ENCODE results near the gene CHST6. TPM values are rescaled to one million over a fixed set of nuclear protein-coding genes. Genes with fewer than 3 reads are reported as not detected.
A peak's percentile ranks its signal among the peaks of the same experiment; 100 is the strongest.

Gene CHST6
- total and polyA plus RNA-seq, 2 of the 8 experiments (the other 6 are each of a cell fraction or from before 2014, with no cell fraction given): 18.2 to 25.4 TPM

GRCh38 chr16:75432828-75433731 is 62.2 kb downstream of the CHST6 start, which contains the start of gene CFDP1 (continued):
- no peak for TF ChIP-seq EZH2 (IDR thresholded peaks at IDR 0.05; ENCODE audit: low read depth, low read length, severe bottlenecking)
- no peak for TF ChIP-seq JUND (IDR thresholded peaks at IDR 0.05; ENCODE audit: low read length)
- no peak for TF ChIP-seq JUN (IDR thresholded peaks at IDR 0.05; ENCODE audit: low read depth, low read length)
- no peak for TF ChIP-seq SRF (IDR thresholded peaks at IDR 0.05; ENCODE audit: low read depth, low read length)
- TF ChIP-seq TAF1 (IDR thresholded peaks at IDR 0.05; ENCODE audit: low read depth, low read length): peak; percentile 60
- peak; percentile 99 for TF ChIP-seq E2F6 (IDR thresholded peaks at IDR 0.05)
- TF ChIP-seq BRCA1 (IDR thresholded peaks at IDR 0.05; ENCODE audit: low read depth, low read length): no peak
- 0 out of 3 replicates have a peak, but pooled peaks of 1 of the 2 experiments have one; percentile 55 for TF ChIP-seq EP300 (IDR thresholded peaks at IDR 0.05; ENCODE audit: borderline replicate concordance in 1 of 2, low read depth in 2 of 2, low read length in 2 of 2)
- TF ChIP-seq KDM1A (IDR thresholded peaks at IDR 0.05; ENCODE audit: borderline replicate concordance, low read length): no peak
- TF ChIP-seq CHD2 (IDR thresholded peaks at IDR 0.05; ENCODE audit: low read length): no peak
- peak; percentile 81 for TF ChIP-seq ASH2L (IDR thresholded peaks at IDR 0.05; ENCODE audit: low read length)
- TF ChIP-seq BCL11A (IDR thresholded peaks at IDR 0.05; ENCODE audit: low read depth in 2 of 2, low read length in 2 of 2): no peak
- TF ChIP-seq RAD21 (IDR thresholded peaks at IDR 0.05 in 1 of 2, conservative IDR thresholded peaks at IDR 0.05 in 1 of 2; ENCODE audit: low read depth in 2 of 2, low read length in 2 of 2): no peak
- peak; percentile 94 for TF ChIP-seq KDM4A (IDR thresholded peaks at IDR 0.05; ENCODE audit: low read depth, low read length, severe bottlenecking)
- no peak for TF ChIP-seq RFX5 (IDR thresholded peaks at IDR 0.05; ENCODE audit: borderline replicate concordance, low read depth, low read length)
- TF ChIP-seq TAF7 (optimal IDR thresholded peaks at IDR 0.05; ENCODE audit: borderline replicate concordance, low read depth, low read length): peak; percentile 35
- no peak for TF ChIP-seq SUZ12 (IDR thresholded peaks at IDR 0.05; ENCODE audit: low read length)
- peak; percentile 85 for TF ChIP-seq CREB1 (IDR thresholded peaks at IDR 0.05)
- no peak for TF ChIP-seq BACH1 (IDR thresholded peaks at IDR 0.05; ENCODE audit: low read length)
- TF ChIP-seq RNF2 (IDR thresholded peaks at IDR 0.05; ENCODE audit: borderline replicate concordance, low read depth, low read length, missing control alignments, poor library complexity, severe bottlenecking): no peak
- no peak for TF ChIP-seq SP1 (IDR thresholded peaks at IDR 0.05; ENCODE audit: low read depth, low read length)
- TF ChIP-seq YY1 (IDR thresholded peaks at IDR 0.05; ENCODE audit: low read depth, low read length): no peak
- no peak for TF ChIP-seq KDM5A (IDR thresholded peaks at IDR 0.05; ENCODE audit: low read length)
